Kidney epithelial cell (primary cell): ENCODE results near the gene FAM124A. TPM values are rescaled to one million over a fixed set of nuclear protein-coding genes. Genes with fewer than 3 reads are reported as not detected.

Experiments used
- DNase-seq: peaks from one replicate; pipeline ENCODE4 v3.0.0-alpha.2; 2010; ENCODE audit warnings: low read depth
- H3K27me3 ChIP-seq: 2 replicates; pipeline ENCODE4 v1.6.0; 2011; ENCODE audit warnings: low read length; ENCODE audit not compliant: control insufficient read depth, insufficient read depth
- H3K36me3 ChIP-seq: 2 replicates; pipeline ENCODE4 v1.5.1; 2011; ENCODE audit warnings: low read length; ENCODE audit not compliant: control insufficient read depth, insufficient read depth
- H3K4me3 ChIP-seq: 2 replicates; pipeline ENCODE4 v1.5.1; 2011; ENCODE audit warnings: low read depth, mild to moderate bottlenecking, control low read depth, low read length
- CTCF ChIP-seq: IDR thresholded peaks from 2 replicates; pipeline ENCODE4 v1.5.1; 2011; ENCODE audit warnings: mild to moderate bottlenecking, moderate library complexity, low read length, control low read depth, inconsistent platforms; ENCODE audit not compliant: insufficient read depth, poor library complexity, severe bottlenecking
- total RNA-seq: library from RNA; depleted of rRNA; stranded (reverse); fragments of >200 nt; gene quantifications from 2 replicates; pipeline ENCODE4 v1.2.3, GENCODE V29; 2015

Gene FAM124A
- total RNA-seq, 1 donor from 2014 or later: 1.2 TPM

- Histone ChIP-seq H3K27me3 (no peaks in the 10 kb centered on the region), H3K4me3 (no peak overlapping the region), H3K36me3 (no peaks in the 10 kb centered on the region)
- no peak for DNase-seq
- TF ChIP-seq CTCF: no peak
These were observed 109.2 kb downstream of the FAM124A start for GRCh38 chr13:51331354-51331861.

- no peak for DNase-seq
These were observed 110.6 kb downstream of the FAM124A start for GRCh38 chr13:51332566-51333361.

GRCh38 chr13:51333421-51333820 lies 111.2 kb downstream of the FAM124A start:
- Histone ChIP-seq H3K27me3 (no peaks in the 10 kb centered on the region), H3K4me3 (no peak overlapping the region), H3K36me3 (no peaks in the 10 kb centered on the region)
- no peak for DNase-seq
- TF ChIP-seq CTCF: no peak

More at GRCh38 chr13:51332566-51333361, 110.6 kb downstream of the FAM124A start:
- no peak for TF ChIP-seq CTCF
- H3K27me3 ChIP-seq: no peaks in the 10 kb centered on the region
- no peak overlapping the region for H3K4me3 ChIP-seq
- no peaks in the 10 kb centered on the region for H3K36me3 ChIP-seq

GRCh38 chr13:51333826-51334225 lies 111.6 kb downstream of the FAM124A start:
- Histone ChIP-seq H3K27me3 (no peaks in the 10 kb centered on the region), H3K4me3 (no peak overlapping the region), H3K36me3 (no peaks in the 10 kb centered on the region)
- TF ChIP-seq CTCF: no peak
- no peak for DNase-seq

Other genes starting within 250 kb of the FAM124A start
- not detected in 2 replicates for gene C13orf42, start 111.1 kb upstream of the FAM124A start, total RNA-seq
- gene SERPINE3, start 117.3 kb downstream of the FAM124A start, total RNA-seq: not detected in 2 replicates
- gene INTS6, start 230.6 kb downstream of the FAM124A start, total RNA-seq: 21.9 and 23.2 TPM in 2 replicates